GM12878 (cell line): ENCODE data around the gene SMPD1.

Experiments
- CTCF ChIP-seq, 3 experiments: IDR thresholded peaks in 2 of 3; conservative IDR thresholded peaks in 1 of 3; 2 replicates each; pipeline ENCODE4 v1.5.1; 2011; ENCODE audit warnings: low read depth in 3 of 3, low read length in 3 of 3, mild to moderate bottlenecking in 3 of 3, control low read depth in 2 of 3, moderate library complexity in 2 of 3, inconsistent platforms in 1 of 3, mixed read lengths in 1 of 3; ENCODE audit not compliant: control insufficient read depth in 2 of 3, insufficient read depth in 1 of 3; ENCODE audit errors: extremely low read depth in 1 of 3
- JUNB ChIP-seq: IDR thresholded peaks from 2 replicates; pipeline ENCODE4 v1.6.1; 2016; ENCODE audit warnings: antibody characterized with exemption, mild to moderate bottlenecking
- JUND ChIP-seq: IDR thresholded peaks from 2 replicates; pipeline ENCODE4 v1.6.1; 2012; ENCODE audit warnings: low read depth, mild to moderate bottlenecking, low read length, improper control_type of control experiment, moderate library complexity
- MAX ChIP-seq: IDR thresholded peaks from 2 replicates; pipeline ENCODE4 v1.6.1; 2012; ENCODE audit warnings: low read depth, low read length, improper control_type of control experiment
- RAD51 ChIP-seq: fragments of 450-650 bp; IDR thresholded peaks from 2 replicates; pipeline ENCODE4 v1.6.1; 2016; ENCODE audit warnings: moderate library complexity, mild to moderate bottlenecking, inconsistent platforms
- RCOR1 ChIP-seq: conservative IDR thresholded peaks from 2 replicates; pipeline ENCODE4 v1.6.1; 2012; ENCODE audit warnings: low read depth, low read length, improper control_type of control experiment
- TARDBP ChIP-seq: IDR thresholded peaks from 2 replicates; pipeline ENCODE4 v1.6.1; 2016; ENCODE audit warnings: borderline replicate concordance

GRCh38 chr11:6415797-6416196 is 25.5 kb downstream of the SMPD1 start:
- TF ChIP-seq JUNB (no peak), RAD51 (no peak), RCOR1 (no peak), TARDBP (no peak), CTCF (IDR thresholded peaks at IDR 0.05 in 2 of 3, conservative IDR thresholded peaks at IDR 0.05 in 1 of 3; ENCODE audit: control insufficient read depth in 2 of 3, extremely low read depth in 1 of 3, insufficient read depth in 1 of 3, low read depth in 3 of 3, low read length in 3 of 3) (no peak), JUND (no peak), MAX (no peak)
